ENCODE data around the gene FMNL3. TPM values are rescaled to one million over a fixed set of nuclear protein-coding genes. Genes with fewer than 3 reads are reported as not detected.

Gene FMNL3
- total and polyA plus RNA-seq, 2 experiments from 2014 or later = 8.7 to 32.6 TPM

DNA sequence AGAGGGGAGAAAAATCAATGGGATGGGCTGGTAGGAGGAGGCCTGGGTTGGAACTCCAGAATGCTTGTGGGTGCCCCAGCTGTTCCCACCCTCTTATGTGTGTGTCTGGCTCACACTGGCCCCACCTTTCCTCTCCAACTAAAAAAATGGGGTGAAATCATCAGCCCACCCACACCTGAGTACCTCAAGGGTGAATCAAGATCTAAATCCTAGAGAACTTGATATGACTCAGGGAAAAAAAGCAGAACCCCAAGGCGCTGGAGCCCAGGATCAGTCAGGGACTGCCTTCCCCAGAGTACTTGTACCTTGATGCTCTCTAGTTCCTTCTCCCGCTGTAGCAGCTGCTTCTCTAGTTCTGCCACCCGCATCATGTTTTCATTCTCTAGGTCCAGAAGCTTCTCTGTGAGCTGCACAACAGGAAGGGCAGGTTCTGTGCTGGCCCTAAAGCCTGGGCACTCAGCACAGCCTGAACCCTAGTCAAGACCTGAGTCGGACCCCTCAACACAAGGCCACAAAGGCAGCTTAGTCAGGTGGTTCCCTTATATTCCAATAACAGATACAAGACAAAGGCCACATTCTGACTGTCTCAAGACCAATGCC is 54.2 kb downstream of the FMNL3 start:
- Histone ChIP-seq H2AFZ (no peak overlapping the region), H3K4me2 (no peak overlapping the region), H3K9me2 (ENCODE audit: insufficient read depth) (no peaks in the 10 kb centered on the region), H3K27ac (ENCODE audit: low read depth) (no peak overlapping the region), H4K20me1 (replicated peaks; ENCODE audit: insufficient read depth) (peaks cover 7% of the 10 kb centered on the region; the same call in 1 of the 2 replicates), H3K4me1 (ENCODE audit: insufficient read depth) (no peaks in the 10 kb centered on the region), H3F3A (replicated peaks; ENCODE audit: low read depth) (no peaks in the 10 kb centered on the region), H3K36me3 (ENCODE audit: insufficient read depth) (peaks cover 23% of the 10 kb centered on the region), H3K27me3 (ENCODE audit: insufficient read depth) (no peaks in the 10 kb centered on the region), H3K4me3 (no peak overlapping the region), H3K79me2 (replicated peaks; ENCODE audit: insufficient read depth) (no peaks in the 10 kb centered on the region)
- Mint-ChIP-seq H3K27me3 (ENCODE audit: insufficient read depth, low read depth, poor library complexity) (peaks cover 7% of the 10 kb centered on the region), H3K4me1 (peaks cover 7% of the 10 kb centered on the region), H3K27ac (no peak overlapping the region), H3K9me3 (no peaks in the 10 kb centered on the region), H3K4me3 (no peak overlapping the region), H3K36me3 (ENCODE audit: low read depth) (peaks cover 69% of the 10 kb centered on the region)
- no peak for ATAC-seq
- TF ChIP-seq, protein P1, sequence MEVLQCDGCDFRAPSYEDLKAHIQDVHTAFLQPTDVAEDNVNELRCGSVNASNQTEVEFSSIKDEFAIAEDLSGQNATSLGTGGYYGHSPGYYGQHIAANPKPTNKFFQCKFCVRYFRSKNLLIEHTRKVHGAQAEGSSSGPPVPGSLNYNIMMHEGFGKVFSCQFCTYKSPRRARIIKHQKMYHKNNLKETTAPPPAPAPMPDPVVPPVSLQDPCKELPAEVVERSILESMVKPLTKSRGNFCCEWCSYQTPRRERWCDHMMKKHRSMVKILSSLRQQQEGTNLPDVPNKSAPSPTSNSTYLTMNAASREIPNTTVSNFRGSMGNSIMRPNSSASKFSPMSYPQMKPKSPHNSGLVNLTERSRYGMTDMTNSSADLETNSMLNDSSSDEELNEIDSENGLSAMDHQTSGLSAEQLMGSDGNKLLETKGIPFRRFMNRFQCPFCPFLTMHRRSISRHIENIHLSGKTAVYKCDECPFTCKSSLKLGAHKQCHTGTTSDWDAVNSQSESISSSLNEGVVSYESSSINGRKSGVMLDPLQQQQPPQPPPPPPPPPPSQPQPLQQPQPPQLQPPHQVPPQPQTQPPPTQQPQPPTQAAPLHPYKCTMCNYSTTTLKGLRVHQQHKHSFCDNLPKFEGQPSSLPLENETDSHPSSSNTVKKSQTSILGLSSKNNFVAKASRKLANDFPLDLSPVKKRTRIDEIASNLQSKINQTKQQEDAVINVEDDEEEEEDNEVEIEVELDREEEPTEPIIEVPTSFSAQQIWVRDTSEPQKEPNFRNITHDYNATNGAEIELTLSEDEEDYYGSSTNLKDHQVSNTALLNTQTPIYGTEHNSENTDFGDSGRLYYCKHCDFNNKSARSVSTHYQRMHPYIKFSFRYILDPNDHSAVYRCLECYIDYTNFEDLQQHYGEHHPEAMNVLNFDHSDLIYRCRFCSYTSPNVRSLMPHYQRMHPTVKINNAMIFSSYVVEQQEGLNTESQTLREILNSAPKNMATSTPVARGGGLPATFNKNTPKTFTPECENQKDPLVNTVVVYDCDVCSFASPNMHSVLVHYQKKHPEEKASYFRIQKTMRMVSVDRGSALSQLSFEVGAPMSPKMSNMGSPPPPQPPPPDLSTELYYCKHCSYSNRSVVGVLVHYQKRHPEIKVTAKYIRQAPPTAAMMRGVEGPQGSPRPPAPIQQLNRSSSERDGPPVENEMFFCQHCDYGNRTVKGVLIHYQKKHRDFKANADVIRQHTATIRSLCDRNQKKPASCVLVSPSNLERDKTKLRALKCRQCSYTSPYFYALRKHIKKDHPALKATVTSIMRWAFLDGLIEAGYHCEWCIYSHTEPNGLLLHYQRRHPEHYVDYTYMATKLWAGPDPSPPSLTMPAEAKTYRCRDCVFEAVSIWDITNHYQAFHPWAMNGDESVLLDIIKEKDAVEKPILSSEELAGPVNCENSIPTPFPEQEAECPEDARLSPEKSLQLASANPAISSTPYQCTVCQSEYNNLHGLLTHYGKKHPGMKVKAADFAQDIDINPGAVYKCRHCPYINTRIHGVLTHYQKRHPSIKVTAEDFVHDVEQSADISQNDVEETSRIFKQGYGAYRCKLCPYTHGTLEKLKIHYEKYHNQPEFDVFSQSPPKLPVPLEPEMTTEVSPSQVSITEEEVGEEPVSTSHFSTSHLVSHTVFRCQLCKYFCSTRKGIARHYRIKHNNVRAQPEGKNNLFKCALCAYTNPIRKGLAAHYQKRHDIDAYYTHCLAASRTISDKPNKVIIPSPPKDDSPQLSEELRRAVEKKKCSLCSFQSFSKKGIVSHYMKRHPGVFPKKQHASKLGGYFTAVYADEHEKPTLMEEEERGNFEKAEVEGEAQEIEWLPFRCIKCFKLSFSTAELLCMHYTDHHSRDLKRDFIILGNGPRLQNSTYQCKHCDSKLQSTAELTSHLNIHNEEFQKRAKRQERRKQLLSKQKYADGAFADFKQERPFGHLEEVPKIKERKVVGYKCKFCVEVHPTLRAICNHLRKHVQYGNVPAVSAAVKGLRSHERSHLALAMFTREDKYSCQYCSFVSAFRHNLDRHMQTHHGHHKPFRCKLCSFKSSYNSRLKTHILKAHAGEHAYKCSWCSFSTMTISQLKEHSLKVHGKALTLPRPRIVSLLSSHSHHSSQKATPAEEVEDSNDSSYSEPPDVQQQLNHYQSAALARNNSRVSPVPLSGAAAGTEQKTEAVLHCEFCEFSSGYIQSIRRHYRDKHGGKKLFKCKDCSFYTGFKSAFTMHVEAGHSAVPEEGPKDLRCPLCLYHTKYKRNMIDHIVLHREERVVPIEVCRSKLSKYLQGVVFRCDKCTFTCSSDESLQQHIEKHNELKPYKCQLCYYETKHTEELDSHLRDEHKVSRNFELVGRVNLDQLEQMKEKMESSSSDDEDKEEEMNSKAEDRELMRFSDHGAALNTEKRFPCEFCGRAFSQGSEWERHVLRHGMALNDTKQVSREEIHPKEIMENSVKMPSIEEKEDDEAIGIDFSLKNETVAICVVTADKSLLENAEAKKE (CRISPR knock-in tag; IDR thresholded peaks at IDR 0.05) = no peak
- TF ChIP-seq ZNF114 (CRISPR knock-in tag; IDR thresholded peaks at IDR 0.05) (no peak), ZNF331 (CRISPR knock-in tag; IDR thresholded peaks at IDR 0.05; ENCODE audit: low read depth) (no peak), POLR2AphosphoS5 (IDR thresholded peaks at IDR 0.05; ENCODE audit: low read depth) (no peak), CTCF (conservative IDR thresholded peaks at IDR 0.05; ENCODE audit: low read depth in 2 of 2) (no peak), CREB1 (CRISPR knock-in tag; IDR thresholded peaks at IDR 0.05; ENCODE audit: low read depth) (no peak), JUNB (IDR thresholded peaks at IDR 0.05; ENCODE audit: unreplicated experiment) (no peak)
- TF ChIP-seq, protein P2, sequence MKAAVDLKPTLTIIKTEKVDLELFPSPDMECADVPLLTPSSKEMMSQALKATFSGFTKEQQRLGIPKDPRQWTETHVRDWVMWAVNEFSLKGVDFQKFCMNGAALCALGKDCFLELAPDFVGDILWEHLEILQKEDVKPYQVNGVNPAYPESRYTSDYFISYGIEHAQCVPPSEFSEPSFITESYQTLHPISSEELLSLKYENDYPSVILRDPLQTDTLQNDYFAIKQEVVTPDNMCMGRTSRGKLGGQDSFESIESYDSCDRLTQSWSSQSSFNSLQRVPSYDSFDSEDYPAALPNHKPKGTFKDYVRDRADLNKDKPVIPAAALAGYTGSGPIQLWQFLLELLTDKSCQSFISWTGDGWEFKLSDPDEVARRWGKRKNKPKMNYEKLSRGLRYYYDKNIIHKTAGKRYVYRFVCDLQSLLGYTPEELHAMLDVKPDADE (IDR thresholded peaks at IDR 0.05) = no peak
- no peak for DNase-seq (ENCODE audit: low spot score)
